Epithelial cell of esophagus (primary cell): Measurements from ENCODE around the gene COMMD10.

Source experiments
- DNase-seq: peaks from one replicate; pipeline ENCODE4 v3.0.0; 2010; ENCODE audit warnings: low read depth
- H3K4me3 ChIP-seq: 2 replicates; pipeline ENCODE4 v1.5.1; 2011; ENCODE audit warnings: mild to moderate bottlenecking, low read length, control low read depth
- TF ChIP-seq, protein P1 (sequence below): IDR thresholded peaks from 2 replicates; pipeline ENCODE4 v1.5.1; 2011; ENCODE audit warnings: low read depth, mild to moderate bottlenecking, low read length, control low read depth, inconsistent platforms; ENCODE audit not compliant: insufficient read depth; ENCODE audit errors: missing control alignments

Gene COMMD10

GRCh38 chr5:116045821-116046220 is 39.0 kb upstream of the COMMD10 start:
- TF ChIP-seq, protein P1, sequence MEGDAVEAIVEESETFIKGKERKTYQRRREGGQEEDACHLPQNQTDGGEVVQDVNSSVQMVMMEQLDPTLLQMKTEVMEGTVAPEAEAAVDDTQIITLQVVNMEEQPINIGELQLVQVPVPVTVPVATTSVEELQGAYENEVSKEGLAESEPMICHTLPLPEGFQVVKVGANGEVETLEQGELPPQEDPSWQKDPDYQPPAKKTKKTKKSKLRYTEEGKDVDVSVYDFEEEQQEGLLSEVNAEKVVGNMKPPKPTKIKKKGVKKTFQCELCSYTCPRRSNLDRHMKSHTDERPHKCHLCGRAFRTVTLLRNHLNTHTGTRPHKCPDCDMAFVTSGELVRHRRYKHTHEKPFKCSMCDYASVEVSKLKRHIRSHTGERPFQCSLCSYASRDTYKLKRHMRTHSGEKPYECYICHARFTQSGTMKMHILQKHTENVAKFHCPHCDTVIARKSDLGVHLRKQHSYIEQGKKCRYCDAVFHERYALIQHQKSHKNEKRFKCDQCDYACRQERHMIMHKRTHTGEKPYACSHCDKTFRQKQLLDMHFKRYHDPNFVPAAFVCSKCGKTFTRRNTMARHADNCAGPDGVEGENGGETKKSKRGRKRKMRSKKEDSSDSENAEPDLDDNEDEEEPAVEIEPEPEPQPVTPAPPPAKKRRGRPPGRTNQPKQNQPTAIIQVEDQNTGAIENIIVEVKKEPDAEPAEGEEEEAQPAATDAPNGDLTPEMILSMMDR: no peak
- H3K4me3 ChIP-seq: no peak overlapping the region
- no peak for DNase-seq

DNA sequence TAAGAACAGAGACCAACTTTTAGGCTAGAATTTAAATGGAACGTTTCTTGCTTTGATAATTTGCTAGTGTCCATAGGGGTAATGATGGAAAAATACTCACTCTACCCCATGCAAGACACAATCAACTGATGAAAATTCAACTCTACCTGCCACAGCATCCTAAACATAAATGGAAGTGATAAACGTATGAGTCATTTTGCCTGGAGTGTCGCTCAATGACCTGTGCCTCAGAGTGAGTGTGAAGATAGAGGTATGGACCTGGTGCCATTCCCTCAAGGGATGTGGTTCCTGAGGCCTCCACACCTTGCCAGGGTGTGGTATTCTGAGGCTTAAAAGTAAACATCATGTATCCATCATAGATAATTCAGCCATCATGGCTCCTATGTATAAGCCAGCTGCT is 38.6 kb upstream of the COMMD10 start:
- H3K4me3 ChIP-seq: no peak overlapping the region
- peak; percentile 15 for DNase-seq
- TF ChIP-seq, protein P1: no peak

DNA sequence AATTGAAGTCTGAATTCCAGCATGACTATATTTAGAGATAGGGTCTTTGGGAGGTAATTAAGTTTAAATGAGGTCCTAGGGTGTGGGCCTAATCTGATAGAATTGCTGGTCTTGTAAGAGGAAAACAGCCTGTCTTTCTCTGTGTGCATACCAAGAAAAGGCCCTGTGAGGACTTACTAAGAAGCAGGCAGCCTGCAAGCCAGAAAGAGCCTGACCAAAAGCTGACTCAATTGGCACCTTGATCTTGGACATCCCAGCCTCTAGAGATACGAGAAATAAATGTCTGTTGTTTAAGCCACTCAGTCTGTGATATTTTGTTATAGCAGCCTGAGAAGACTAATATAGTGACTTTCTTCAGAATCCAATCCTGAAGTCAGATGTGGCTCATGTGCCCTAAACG is 38.0 kb upstream of the COMMD10 start:
- TF ChIP-seq, protein P1: no peak
- no peak for DNase-seq
- H3K4me3 ChIP-seq: no peak overlapping the region

GRCh38 chr5:116058346-116058936 is 26.4 kb upstream of the COMMD10 start:
- no peak for DNase-seq
- TF ChIP-seq, protein P1: no peak
- no peak overlapping the region for H3K4me3 ChIP-seq

- TF ChIP-seq, protein P1: no peak
- H3K4me3 ChIP-seq: no peak overlapping the region
- DNase-seq: no peak
These were observed 22.5 kb upstream of the COMMD10 start for GRCh38 chr5:116062352-116062751.

- DNase-seq: no peak
- no peak overlapping the region for H3K4me3 ChIP-seq
- TF ChIP-seq, protein P1: no peak
These were observed 20.9 kb upstream of the COMMD10 start for GRCh38 chr5:116063950-116064349.

- H3K4me3 ChIP-seq: no peak overlapping the region
- TF ChIP-seq, protein P1: peak; percentile 69
- peak; percentile 61 for DNase-seq
These were observed 16.7 kb upstream of the COMMD10 start for GRCh38 chr5:116068028-116068632.
